ENCODE data around the gene PSAT1.
A peak's percentile ranks its signal among the peaks of the same experiment; 100 is the strongest.
"Not testable (repeated sequence)": the region's sequence is repeated elsewhere in the genome, so short reads cannot be mapped to it uniquely, and the experiment has no call there.

Gene PSAT1

DNA sequence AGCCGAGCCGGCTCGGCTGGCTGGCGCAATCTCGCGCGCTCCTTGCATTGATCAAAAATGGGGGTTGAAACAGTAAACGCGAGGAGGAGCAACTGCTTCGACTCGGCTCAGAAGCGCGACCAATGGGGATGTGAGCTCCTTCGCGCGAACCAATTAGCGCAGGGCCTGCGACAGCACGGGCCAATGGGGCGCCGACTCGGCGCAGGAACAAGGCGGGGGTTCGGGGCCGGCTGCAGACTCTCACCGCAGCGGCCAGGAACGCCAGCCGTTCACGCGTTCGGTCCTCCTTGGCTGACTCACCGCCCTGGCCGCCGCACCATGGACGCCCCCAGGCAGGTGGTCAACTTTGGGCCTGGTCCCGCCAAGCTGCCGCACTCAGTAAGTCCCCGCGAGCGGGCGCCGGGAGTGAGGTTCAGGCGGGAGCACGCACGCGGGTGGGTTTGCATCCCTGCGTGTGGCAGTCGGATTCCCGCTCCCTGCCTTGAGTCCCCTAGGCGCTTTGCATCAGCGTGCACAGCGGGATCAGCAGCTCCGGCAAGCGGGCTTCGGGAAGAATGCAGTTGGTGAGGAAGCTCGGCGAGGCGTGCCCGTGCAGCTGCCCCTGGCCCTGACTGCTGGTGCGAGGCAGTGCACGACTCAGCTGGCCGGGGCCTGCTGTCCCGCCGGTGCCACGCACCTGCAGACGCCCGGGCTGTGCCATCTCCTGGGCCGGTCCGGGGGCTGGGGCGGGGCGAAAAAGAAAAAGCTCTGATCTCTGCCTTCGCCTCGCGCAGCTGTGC, at the start of gene PSAT1:
Gene PSAT1 (plus strand): TSS at position 233 of the 779 bp plus-strand sequence. CDS start 86 bp downstream, at position 319.
- peak; percentile 90 for DNase-seq

DNA sequence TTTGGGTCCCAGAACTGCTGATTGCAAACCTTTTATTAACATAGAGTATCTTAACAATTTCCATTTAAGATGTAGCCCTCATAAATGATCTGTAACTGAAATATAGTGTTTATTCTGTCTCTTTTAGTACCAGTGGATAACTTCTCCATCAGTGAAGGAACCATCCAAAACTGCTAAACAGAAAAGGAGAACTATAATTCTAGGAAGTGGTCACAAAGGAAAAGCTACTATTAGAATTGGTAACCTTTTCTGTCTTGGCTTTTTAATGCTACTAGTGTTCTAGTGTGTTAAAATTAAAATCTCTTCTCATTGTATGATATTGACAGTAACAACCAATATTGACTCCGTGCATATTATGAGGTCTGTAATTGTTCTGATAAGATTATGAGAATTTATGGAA, 48.3 kb upstream of the PSAT1 start:
- peak; percentile 26 for DNase-seq

DNA sequence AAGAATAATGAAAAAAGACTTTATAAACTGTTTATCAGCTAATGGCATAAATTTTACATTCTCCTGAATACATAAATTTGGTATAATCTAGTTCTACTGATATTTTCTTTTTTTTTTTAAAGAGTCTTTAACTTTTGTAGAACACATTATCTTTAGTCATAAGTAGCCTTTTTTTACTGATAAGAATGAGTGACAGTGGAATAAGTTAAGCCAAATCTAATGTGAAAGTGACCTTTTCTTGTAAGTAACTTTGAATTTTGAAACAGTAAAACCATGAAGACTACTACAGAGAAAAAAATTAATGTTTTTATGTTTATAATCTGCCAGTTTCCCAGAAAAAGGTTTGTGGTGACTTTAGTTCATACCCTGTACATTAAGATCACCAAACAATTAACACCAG, 47.4 kb upstream of the PSAT1 start:
- no peak for DNase-seq

DNA sequence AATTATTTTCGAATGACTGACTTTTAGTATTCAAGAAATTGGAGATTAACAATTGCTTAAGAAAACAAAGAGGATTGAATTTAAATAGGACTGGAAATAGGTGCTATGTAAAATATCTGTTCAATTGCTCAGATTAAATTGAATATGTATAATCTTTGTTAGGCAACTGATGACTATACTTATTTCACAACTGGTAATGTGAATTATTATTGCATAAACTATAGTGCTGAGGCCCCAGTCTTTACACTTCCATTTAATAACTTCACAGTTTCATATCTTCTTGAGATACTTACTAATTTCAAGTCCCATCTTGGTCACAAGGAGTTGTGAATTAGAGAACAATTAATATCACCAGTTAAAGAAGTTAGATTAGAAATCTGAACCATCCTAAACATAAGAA, 44.3 kb upstream of the PSAT1 start:
- peak; percentile 66 for DNase-seq

DNA sequence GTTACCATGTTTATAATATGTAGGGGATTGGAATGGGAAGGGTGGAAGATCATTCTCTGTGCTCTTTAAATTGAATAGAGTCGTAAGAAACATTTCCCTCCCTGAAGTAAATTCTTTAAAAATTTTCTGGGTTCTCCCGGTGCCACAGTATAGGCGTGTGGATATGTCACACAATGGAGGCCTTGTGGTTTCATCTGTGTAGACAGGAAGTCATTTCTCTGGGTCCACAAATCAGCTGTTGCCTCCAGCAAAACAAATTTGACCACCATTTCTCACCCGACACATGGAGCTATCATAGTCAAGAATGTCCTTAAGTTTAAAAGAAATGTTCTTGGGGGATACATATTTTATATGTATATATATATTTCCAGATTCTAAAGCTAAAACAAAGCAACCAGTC, 43.6 kb upstream of the PSAT1 start:
- DNase-seq: no peak

DNA sequence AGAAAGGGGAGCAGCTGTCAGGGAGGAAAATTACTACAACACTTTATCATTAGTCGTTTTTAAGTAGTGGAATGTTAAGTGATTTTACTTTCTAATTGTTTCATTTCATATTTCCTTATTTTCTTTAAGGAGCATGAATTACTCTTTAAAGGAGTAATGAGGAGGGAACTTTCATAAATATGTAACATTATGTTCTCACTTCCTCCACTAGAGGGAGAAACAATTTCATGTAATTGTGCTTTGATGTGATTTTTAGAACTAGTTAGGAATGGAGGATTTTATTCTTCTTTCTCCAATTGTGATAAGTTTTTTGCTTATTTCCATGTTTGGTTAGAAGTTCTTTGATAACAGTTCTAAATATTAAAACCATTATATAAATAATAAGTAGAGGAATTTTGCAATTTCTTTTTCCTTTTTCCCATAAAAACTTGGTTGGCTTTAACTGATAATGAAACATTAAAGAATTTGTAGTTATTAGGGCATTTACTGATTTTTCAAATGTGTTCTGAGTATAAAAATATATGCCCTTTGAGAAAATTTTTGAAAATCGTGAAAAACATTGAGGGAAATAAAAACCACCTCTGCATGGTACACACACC, 35.4 kb upstream of the PSAT1 start:
- peak; percentile 33 for DNase-seq

DNA sequence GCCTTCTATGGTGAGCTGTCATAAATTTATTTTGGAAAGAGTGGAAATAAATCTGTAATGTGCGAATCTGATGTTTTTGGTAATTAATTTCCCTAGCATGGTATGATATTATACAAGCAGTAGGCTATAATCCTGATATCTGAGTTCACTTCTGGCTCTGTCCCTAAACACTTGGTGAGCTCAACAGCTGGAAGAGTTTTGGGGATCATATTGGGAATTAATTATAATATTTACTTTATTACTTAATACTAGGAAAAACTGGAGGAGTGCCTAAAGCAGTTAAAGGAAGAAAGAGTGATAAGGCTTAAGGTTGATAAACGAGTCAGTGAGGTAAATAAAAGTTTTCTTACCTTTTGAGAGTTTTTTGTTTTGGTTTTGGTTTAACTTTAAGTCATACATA, 34.3 kb upstream of the PSAT1 start:
- DNase-seq: no peak

DNA sequence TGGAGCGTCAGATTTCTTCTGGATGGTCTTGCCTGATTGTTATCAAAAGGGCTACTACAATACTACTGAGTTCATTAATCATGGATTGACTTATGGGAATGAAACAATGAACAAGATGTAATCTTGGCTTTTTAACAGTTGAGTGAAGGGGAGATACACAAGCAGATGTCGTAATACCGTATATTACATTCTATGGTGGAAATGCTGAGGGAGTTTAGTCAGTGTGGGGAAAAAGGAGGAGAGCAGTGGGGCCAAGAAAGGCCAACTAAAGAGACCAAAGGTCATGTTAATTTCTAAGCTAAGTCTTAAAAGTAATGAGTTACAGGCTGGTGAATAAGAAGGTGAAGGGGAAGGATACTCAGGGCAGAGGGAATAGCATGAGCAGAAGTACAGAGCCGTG, 29.0 kb upstream of the PSAT1 start:
- no peak for DNase-seq

DNA sequence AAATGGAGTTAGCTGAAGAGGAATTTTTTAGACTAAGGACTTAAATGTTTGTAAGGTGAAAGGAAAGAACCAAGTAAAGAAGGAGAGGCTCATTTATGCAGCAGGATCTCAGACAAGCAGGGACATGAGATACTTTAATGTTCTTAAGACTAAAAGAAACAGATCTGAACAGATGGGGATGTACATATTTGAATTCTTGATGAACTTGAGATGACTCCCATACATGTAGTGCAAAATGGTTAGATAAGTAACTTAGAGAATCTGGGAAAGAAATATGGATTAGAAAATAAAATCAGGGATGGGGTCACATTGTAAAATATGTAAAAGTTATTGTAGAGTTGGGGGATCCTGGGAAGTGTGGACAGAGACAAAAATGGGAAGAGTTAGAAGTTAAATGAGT, 27.1 kb upstream of the PSAT1 start:
- DNase-seq: no peak

DNA sequence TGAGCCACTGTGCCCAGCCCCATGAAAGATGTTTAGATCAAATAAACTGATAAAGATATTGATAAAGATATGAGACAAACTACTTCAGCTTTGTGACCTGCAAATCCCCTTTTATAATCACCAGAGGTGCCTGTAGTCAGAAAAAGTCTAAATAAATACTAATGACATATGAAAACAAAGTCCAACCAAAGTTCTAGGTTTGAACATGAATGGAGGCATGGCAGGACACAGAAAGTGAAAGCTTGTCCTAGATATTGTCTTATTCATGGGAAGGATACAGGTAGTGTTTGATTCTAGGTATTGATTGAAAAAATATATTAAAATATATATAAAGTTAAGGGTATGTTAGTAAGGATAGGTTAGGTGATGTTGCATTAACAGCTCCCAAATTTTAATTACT, 24.6 kb upstream of the PSAT1 start:
- DNase-seq: no peak

DNA sequence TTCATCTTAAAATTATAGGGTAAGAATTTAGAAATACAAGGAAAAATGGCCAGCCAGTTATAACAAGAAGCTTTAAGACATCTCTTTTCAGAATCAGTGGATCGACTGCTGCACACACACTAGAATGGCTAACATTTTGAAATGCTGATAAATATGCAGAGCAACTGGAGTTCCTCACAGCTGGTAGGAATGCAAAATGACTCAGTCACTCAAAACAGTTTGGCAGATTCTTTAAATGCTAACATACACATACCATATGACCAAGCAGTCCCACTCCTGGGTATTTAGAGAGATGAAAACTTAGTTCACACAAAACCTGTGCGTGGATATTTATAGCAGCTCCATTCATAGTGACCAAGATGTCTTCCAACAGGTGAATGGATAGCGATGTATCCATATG, 23.2 kb upstream of the PSAT1 start:
- no peak for DNase-seq

DNA sequence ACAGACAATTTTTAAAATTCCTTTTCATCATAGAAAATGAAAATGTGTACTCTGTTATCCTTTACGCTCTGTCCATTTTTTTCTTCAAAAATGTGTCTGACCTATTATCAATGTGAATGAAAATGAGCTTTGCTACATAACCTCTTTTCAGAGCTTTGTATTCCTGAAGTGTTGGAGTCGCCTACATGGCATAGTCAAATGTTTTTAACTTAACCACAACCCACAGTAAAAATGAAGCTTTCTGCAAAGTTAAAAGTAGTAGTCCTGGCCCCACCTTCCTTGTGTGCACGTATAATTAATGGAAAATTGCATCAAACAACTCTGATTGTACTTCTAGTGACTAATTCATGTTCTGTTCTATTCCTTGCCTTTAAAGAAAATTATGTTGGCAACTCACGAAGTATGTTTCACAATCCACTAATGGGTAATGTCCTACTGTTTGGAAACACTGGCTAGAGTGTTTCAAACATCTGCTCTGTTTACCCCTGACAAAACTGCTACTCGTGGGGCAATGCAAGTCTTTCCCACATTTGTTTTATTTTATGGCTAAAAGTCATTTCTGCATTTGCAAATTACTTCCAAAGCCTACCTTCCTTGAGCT, 18.6 kb upstream of the PSAT1 start:
- DNase-seq: peak; percentile 25

DNA sequence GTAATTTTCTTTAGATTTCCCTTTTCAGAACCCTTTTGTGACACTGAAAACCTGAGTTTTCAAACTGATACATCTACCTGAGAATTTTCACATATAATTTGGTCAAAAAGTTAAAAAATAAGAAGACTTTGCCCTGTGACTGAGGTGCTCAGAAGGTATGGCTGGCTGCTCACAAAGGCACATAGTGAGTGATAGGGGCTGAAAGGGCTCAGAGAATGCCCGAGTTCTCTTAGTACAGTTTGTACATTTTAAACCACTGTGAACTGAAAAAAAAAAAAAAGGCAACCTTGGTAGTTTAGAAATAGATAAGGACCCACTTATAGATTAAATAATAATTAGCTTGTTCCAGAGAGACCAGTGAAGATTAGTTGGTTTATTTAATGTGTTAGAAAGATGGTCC, 18.1 kb upstream of the PSAT1 start:
- DNase-seq: no peak

DNA sequence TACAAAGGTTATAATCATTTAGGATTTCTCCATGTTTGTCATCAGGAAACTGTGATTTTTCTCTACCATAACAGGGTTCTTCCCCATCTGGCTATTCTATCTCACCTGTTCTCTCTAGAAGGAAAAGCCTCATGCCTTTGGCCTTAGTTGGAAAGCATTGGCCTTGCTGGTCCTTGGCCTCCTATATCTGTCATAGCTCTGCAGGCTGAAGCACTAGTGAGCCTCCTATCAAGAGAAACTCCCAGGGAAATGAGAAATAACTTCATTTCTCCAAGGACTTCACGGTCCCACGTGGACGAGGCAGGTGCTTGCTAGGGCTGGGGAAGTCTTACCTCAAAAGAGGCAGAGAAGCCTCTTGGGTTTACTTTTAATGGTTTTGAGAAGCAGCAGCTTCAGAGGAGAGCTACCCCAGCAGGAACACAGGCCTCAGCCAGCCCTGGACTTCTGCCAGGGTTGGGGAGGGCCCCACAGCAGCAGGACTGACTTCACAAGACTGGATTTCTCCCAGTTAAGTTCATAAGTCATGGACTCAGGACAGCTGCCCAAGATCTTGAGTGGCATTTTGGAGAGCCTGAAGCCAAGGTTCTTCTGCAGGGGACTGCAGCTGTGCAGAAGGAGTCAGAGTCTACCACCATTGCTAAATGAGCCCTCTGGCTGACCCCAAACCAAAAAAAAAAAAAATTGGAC, 15.8 kb upstream of the PSAT1 start:
- DNase-seq: no peak

DNA sequence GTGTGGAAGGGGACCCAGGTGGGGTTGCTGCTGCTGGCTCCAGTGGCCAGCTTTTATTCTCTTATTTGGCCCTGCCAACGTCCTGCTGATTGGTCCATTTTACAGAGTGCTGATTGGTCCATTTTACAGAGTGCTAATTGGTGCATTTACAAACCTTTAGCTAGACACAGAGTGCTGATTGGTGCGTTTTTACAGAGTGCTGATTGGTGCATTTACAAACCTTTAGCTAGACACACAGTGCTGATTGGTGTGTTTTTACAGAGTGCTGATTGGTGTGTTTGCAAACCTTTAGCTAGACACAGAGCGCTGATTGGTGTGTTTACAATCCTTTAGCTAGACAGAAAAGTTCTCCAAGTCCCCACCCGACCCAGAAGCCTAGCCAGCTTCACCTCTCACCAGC, 12.7 kb upstream of the PSAT1 start:
- DNase-seq: not testable (repeated sequence)

DNA sequence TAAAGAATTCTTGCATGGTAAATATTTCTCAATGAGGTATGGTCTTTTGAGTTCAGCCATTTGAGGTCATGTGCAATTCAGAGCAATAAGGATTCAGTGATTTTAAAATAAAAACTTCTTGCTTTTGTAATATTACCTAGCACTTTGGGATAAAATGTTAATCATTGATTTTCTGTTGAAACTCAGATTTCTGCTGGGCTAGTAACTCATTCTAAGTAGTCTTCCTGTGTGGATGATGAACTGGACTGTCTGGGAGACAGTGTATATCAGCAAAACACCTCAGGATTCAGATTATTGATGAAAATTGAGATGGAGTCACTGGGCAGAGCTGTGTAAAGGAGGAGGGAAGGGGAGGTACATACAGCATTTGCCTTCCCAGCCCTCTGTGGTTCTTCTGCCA, 10.8 kb upstream of the PSAT1 start:
- no peak for DNase-seq

DNA sequence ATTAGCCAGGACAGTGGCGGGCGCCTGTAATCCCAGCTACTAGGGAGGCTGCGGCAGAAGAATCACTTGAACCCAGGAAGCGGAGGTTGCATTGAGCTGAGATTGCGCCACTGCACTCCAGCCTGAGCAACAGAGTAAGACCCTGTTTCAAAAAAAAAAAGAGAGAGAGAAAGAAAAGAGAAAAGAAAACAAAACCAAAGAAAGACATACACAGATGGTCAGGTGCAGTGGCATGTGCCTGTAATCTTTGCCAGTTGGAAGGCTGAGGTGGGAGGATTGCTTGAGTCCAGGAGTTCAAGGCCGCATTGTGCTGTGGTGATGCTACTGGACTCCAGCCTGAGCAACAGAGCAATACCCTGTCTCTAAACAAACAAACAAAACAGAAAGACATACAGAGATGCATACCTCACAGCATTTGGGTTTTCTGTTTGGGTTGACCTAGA, 10.0 kb upstream of the PSAT1 start:
- no peak for DNase-seq

DNA sequence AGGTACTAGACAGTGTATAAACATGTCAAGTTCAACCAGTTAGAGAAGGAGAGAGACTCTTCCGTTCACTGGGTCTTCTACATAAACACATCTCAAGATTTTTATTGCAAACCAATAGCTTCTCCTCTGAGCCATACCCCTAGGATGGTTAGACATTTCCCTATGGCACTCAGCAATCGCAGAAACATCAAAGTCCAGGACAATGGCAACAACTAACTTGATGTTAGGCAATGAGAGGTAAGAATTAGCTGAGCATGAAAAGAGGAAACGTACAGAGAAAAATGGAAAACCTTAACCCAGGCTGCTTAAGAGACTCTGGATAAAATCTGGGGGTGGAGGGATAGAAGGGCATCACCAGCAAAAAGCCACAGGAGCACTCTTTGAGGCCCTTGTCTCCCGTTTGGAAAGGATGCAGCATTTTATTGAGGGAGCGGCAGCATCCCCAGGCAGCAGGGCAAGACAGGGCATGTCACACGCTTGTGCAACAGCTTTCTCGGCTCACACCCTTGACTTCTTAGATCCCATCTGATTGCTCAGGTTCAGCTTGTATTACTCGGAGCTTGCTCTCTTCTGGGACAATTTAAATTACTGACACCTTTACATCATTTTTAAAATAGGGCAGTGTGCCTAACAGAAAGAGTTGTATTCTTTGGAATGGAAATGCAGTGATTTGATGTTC, 8.6 kb upstream of the PSAT1 start:
- no peak for DNase-seq

DNA sequence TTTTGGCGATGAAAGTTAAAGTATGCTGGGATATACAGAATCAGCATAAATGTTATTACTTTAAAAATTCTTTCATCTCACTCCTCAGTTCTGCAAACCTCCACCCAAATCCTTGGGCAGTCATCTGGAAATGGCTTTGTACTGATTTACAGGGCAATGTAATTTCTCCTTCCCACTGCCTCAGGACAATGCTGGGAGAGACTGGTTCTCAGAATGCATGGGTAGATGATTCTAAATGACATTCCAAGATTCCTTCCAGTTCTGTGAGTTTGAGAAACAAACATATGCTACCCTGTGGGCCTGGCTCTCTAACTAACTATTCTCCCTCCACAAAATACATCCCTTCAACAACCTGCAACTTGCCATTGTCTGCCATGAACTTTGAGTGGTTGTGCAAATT, 7.5 kb upstream of the PSAT1 start:
- no peak for DNase-seq

DNA sequence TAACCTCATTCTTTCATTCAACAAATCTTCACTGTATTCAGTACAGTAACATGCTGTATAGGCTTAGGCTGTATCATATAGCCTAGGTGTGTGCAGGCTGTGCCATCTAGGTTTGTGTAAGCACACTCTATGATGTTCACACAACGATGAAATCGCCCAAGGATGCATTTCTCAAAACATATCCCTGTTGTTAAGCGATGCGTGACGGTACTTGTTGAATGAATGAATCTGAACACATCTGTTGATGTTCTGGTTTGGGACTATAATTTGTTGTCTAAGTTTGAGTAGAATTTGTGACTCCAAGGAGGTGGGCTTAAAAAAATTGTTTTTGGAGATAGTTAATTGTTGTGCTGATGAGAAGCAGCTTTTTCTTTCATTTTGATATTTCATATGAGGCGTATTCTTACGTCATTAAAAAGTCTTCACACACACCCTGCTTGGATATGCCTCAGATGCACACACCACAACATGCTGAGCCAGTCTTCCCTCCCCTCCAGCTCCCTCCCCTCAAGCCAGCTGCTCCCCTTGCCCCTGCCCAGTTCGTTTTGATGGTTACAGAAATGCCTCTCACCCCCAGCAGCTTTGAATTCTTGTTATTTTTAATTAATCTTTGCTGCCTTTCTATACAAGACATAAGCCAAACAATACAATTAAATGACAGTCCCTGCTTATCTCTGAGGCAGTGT, 5.5 kb upstream of the PSAT1 start:
- no peak for DNase-seq

DNA sequence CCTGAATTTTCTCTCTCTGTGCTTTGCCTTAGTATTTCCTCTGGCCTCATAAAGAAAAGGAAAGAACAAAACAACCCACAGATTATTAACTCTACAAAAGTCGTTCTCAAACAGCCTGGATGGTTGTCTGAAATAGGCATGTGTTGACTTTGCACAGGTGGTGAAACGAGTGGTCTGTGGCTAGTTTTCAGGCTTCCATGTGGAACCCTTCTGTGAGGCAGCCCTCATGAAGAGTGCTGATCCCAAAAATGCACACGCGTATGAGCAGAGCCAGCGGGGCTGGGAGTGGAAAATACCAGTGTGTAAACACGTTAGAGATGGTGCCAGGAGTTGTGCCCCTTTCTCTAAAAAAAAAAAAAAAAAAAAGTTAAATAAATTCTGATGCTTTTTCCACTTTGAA, 4.9 kb upstream of the PSAT1 start:
- no peak for DNase-seq

DNA sequence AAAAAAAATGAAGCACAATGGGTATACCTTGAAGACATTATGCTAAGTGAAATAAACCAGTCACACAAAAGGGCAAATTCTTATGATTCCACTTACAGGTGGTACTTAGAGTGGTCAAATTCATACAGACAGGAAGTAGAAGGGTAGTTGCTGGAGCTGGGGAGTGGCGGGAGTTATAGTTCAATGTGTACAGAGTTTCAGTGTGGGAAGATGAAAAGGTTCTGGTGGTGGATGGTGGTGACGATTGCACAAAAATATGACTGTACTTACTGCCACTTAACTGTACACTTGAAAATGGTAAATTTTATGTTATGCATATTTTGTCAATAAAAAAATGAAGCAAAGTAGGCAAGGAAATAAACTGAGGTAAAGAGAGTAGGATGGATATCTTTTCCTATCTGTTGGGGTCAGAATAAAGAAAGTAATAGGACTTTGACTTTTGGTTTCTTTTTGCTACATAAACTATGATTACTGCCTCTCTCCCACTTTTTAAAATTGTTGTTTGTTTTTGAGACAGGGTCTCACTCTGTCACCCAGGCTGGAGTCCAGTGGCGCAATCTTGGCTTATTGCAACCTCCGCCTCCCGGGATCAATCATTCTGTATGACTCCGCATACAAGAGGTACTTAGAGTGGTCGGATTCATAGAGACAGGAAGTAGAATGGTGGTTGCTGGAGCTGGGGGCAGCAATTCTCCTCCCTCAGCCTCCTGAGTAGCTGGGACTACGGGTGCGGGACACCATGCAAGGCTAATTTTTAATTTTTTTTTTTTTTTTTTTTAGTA, 4.0 kb upstream of the PSAT1 start:
- DNase-seq: no peak
